AG08395 (cell line): ENCODE results near the gene GLIS1.
A peak's percentile ranks its signal among the peaks of the same experiment; 100 is the strongest.

Experiments
- DNase-seq: peaks from one replicate; pipeline ENCODE4 v3.0.0; 2012; ENCODE audit warnings: mixed read lengths, low spot score

GLIS1 gene

GRCh38 chr1:53508991-53509666 is 229.8 kb downstream of the GLIS1 start:
- peak; percentile 68 for DNase-seq

- DNase-seq: no peak
Measured at GRCh38 chr1:53508056-53508990, 230.6 kb downstream of the GLIS1 start.

DNA sequence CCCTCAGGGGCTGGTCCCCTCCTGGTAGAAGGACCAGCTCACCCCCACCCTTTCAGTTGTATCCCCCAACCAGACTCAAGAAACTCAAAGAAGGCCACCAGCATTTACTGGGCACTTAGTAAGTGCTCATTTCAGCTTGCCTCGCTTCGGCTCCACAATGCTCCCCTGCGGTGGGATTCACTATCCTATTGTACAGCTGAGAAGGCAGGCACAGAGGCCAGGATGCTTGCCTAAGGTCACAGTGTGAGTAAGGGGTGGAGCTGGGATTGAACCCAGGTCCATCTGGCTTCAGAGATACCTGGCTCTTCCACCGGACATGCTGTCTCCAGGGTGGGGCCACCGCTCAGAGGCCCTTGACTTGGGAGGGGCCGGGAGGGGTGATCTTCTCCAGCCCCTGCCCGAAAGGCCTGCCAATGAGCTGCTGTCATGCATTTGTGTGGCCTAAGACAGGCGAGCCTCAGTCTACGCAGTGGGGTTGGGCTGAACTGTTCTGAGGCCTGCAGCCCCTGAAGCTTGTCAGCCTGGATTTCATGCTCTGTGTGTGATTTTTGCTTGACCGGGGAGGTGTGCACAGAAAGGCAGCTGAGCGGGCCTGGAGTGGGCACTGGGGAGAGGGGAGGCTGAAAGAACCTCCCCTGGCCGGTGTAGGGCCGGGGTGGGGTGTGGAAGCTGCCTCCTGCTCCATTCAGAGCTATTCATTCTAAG is 231.7 kb downstream of the GLIS1 start:
- DNase-seq: no peak

- DNase-seq: no peak
Measured at GRCh38 chr1:53506355-53507050, 232.5 kb downstream of the GLIS1 start.

DNA sequence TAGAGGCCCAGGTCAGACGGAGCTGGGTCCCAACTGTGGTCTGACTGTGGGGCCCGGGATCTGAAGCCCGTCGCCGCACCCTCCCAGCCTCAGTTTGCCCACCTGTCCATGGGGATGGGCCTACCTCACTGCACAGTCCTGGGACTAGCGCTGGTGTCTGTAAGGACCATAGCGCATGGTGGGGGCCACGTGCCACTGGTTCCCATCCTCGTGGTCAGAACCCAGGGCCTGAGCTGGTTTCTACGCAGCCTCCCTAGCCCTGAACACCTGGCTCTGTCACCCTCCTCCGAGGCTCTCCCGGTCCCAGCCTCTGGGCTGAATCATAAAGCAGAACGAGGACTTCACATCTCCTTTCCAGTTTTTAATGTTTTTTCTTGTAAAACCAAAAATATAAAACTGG is 233.1 kb downstream of the GLIS1 start:
- DNase-seq: no peak

GRCh38 chr1:53505401-53505800 is 233.6 kb downstream of the GLIS1 start:
- no peak for DNase-seq

DNA sequence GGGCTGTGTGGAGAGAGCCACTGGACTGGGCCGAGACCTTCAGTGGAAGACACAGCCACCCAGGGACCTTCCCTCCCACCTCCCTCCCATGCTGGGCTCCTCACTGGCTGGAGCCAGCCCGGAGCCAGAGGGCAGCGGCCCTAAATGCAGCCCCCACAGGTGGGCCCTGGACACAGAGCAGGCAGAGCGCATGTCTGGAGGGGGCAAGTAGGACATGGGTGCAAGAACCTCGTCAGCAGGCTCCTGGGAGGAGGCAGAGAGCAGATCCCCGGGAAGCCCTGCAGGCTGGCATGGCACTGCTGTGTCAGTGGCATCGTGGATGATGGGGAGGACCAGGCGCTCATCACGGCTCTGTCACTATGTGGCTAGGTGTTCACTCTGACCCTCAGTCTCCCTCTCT is 234.1 kb downstream of the GLIS1 start:
- DNase-seq: no peak

DNA sequence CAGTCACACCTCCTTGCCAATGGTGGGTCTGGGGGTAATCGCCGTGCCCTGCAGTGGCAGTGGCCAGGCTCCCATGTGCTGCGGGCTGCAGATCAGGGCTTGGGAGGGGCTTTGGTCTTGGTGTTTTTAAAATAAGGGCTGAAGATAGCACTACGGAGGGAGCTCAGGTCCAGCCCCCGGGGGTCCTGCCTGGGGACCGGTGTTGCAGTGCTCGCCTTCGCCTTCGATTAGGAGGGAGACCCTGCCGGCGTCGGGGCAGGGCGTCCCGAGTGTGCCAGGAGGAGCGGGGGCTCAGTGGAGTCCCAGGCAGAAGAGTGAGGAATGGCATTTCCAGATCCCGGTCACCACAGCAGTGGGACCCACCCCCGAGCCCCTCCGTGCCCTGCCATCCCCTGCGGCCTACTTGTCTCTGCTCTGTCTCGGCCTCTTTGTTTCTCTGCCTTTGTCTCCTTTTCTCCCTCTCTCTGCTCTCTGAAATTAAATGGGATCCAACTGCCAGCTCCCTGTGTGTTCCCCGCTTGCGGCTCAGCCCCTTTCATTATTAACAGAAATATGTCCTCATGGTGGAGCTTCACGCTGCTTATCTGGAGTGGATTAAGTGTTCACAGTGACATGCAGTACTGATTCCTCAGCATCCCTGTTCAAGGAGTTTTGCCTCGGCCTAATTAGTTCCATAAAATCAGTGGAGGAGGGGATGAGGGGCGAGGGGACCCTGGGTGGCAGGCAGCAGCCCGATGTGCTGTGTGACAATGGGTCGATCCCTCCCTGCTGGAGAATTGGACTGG is 235.3 kb downstream of the GLIS1 start:
- no peak for DNase-seq

GRCh38 chr1:53502641-53503432 is 236.1 kb downstream of the GLIS1 start:
- DNase-seq: no peak

GRCh38 chr1:53501065-53502005 is 237.6 kb downstream of the GLIS1 start:
- DNase-seq: no peak

DNA sequence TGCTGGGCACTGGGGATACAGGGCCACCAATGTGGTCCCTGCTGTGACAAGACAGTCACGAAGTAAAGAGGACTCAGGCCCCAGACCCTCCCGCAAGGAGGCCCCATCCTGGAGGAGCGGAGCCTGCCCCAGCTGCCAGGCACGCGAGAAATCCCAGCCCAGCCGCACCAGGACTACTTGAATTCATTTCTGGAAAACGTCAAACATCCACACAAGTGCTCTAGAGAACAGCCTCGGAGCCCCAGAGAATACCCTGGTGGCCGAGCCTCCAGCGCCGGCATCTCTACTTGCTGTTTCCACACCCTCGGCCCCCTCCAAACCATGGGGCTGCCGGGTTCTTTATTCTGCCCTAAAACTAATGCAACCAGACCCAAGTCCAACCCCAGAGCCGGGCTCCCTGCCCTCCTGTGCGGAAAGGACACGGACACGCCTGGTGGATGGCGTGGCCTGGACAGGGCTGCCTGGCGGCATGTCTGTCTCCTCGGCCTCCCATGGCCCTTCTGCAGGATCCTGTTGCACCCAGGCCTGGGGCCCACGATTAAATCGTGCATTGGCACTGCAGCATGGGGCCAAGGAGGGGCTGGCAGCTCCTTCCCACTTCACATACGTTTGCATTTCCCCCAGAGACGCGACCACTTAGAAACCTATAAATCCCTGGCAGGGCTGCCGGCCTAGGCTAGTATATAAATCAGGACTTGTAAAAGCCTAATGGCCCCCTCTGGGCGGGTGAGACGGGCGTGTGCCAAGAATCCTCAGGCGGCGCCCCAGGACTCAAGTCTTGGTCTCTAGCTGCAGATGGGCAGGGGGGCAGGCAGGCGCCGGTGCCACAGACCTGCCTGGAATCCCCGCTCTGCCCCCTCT is 238.5 kb downstream of the GLIS1 start:
- no peak for DNase-seq

GRCh38 chr1:53499257-53500203 is 239.4 kb downstream of the GLIS1 start:
- DNase-seq: no peak

- DNase-seq: peak; percentile 87
Measured at GRCh38 chr1:53498555-53499131, 240.3 kb downstream of the GLIS1 start.

DNA sequence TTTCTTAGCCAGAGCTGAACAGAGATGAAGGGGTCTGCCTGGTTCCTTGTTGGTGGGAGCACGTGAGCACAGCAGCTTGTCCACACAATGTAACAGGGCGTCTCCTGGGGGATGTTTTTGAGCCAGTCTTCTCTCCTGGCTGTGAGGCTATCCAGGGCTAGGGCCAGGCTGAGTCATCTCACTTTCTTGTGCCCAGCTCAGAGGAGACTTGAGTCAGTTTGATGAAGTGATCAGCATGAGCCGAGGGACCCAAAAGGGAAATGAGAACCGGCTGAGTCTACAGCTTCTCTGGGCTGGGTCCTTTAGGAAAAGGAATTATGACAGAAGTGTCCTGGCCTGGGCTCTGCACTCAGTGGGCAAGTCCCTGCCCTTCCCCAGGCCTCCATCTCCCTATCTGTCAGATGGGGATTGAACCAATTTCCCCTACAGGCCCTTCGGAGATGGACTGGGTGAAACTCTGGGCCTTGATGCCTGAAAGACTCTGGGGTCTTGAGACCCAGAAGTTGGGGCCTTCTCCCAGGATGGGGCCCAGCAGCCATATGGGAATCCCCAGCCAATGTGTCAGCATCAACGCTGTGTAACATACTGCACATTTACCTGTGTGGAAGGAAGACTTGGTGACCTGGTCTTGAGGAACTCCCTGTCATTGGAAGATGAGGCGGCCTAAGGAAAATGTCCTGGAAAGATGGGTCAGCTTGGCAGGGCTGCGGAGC is 243.2 kb downstream of the GLIS1 start:
- DNase-seq: peak; percentile 49

- DNase-seq: no peak
Measured at GRCh38 chr1:53490351-53490750, 248.6 kb downstream of the GLIS1 start.

DNA sequence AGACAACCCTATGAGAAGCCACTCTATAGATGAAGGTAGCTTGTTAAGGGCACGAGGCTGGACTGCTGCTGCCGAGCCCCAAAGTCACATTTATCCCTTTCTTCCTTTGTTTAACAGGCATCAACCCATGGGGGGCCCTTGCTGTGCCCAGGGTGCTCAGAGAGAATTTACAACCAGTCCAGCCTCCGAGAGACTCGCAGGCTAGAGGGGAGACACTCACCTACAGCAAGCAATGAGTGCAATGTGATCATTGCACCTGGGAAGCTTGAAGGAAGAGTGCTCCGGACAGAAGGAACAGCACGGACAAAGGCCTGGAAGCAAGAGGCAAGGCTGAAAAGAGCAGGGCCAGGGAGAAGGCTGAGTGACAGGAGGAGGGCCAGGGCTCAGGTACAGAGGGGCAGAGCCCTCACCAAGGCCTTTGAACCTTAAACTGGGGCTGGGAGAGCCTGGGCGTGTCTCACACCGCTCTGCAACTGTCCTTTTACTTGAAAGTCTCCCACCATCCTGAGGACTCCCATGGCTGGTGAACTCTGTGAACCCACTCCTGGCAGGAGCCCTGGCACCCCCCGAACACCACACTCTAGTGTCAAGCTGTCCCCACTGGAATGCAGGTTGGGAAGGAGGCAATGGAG is 252.5 kb downstream of the GLIS1 start:
- no peak for DNase-seq
